ENCODE measurements around the gene SRSF9. TPM values are rescaled to one million over a fixed set of nuclear protein-coding genes. Genes with fewer than 3 reads are reported as not detected.
A peak's percentile ranks its signal among the peaks of the same experiment; 100 is the strongest.
"Not testable (repeated sequence)": the region's sequence is repeated elsewhere in the genome, so short reads cannot be mapped to it uniquely, and the experiment has no call there.

Gene SRSF9
- total RNA-seq, 1 donor from 2014 or later: 92.3 TPM

GRCh38 chr12:120481022-120481767 is 11.6 kb upstream of the SRSF9 start:
- no peak for DNase-seq

DNA sequence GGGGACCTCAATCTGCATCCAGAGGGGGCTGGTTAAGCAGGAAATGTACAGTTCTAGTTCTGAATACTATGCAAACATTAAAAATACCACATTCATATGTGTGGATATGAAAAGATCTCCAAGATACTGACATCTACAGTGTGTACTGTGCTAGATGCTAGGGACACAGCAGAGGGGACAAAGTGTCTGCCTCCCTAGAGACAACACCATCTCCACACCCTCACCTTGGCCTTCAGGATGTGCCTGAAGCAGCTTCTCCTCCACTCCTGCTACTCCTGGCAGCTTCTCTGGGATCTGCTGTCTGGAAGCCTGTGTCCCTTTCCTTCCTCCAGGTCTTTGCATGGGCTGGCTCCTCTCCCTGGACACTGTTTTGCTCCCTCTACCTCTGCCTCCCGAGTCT is 10.7 kb upstream of the SRSF9 start:
- DNase-seq: no peak

- DNase-seq: no peak
Observed at GRCh38 chr12:120479458-120479857, 9.9 kb upstream of the SRSF9 start.

DNA sequence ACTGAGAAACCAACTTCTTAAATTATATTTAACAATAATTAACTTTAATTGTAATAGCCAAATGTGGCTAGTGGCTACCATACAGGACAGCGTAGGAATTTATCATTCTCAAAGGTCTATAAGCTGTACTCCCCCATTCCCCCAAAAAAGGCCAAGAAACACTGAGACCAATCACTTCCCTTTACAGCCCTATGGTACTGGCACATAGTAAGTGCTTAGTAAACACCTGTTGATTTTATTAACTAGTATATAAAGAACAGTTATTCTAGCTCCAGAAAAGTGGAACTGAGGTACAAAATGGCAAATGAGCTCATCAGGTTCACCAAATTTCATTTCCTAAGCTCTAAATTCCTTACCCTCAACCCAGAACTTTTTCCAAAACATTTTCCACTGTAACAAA is 6.1 kb upstream of the SRSF9 start:
- no peak for DNase-seq

DNA sequence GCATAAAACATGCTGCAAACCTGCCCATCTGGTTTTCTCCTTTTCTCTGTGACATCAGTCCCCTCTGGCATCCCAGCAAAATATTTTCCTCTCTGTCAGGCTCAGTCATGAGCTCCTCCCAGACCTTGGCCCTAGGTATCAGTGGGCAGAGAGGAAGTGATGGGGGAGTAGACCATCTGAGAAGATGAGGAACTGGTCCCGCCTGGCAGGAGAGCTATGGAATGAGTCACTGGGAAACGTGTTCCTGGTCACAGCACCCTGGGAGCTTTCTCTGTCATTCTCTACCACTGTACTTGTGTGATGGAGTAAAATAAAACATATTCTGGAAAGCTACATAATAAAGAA is 5.0 kb upstream of the SRSF9 start:
- peak; percentile 56 for DNase-seq

GRCh38 chr12:120473807-120474615 is 4.5 kb upstream of the SRSF9 start:
- DNase-seq: no peak

- DNase-seq: no peak
Observed at GRCh38 chr12:120472521-120472920, 3.0 kb upstream of the SRSF9 start.

GRCh38 chr12:120470150-120470784 is 719 bp upstream of the SRSF9 start:
- peak; percentile 33 for DNase-seq

GRCh38 chr12:120468821-120469449 is 613 bp downstream of the SRSF9 start:
- peak; percentile 74 for DNase-seq

DNA sequence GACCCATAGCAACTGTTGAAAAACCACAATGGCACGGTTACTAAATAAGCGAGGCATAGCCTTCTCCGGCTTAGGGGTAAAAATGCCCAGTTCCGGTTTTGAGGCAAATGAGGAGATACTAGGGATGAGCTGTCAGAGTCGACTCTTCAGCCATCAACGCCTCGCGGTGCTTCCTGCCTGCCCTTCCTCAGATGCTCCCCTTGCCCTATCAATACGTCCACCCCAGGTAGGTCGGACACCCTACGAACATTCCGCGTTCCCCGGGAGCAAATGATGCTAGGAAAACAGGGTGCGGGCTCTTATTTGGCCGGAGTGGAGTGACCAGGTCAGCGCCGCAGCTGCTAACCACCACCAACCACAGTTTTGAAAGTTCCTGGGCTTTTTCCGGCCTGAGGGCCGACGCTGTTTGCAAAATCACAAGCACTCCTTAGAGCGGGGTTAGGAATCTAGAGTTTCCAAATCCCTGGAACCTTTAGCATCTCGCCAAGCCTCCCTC is 1.2 kb downstream of the SRSF9 start:
- peak; percentile 45 for DNase-seq

DNA sequence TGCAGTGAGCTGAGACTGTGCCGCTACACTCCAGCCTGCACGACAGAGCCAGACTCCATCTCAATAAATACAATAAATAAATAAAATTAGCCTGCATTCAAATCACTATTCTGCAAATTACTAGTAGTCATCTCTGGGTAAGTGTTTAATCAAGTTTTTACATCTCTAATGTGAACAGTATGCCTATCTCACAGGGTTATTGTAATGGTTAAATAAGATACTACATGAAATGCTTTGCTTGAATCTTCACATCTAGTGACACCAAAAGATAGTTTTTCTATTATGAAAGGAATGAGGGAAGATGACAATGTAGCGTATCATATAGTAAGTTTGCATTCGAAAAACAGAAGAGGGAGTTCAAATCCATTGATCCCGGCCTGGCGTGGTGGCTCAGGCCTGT is 2.1 kb downstream of the SRSF9 start:
- DNase-seq: no peak

DNA sequence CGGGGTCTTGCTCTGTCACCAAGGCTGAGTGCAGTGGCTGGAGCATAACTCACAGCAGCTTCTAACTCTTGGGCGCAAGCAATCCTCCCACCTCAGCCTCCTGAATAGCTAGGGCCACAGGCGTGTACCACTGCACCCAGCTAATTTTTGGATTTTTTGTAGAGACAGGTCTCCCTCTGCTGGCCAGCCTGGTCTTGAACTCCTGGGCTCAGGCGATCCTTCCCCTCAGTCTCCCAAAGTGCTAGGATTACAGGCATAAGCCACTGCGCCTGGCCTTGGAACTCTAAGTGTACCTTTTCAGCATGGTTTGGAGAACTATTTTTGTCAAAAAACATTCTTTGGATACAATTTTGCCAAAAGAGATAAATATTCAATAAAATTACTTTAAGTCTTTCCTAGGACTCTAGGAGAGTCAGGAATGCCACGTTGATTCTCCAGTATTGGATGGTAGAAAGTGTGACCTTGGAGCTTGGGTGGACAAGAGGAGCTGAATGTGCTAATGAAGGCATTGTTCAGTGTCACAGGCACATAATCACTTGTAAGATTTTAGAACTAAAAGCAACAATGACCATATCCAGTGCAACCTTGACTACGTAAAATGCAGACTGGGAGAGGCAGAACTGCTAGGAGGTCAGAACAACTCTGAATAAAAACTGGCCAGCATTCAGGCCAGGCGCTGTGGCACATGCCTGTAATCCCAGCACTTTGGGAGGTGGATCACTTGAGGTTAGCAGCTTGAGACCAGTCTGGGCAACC is 2.8 kb downstream of the SRSF9 start:
- peak; percentile 53 for DNase-seq

- DNase-seq: no peak
Observed at GRCh38 chr12:120465756-120466155, 3.8 kb downstream of the SRSF9 start.

- no peak for DNase-seq
Observed at GRCh38 chr12:120463712-120464111, 5.8 kb downstream of the SRSF9 start.

- no peak for DNase-seq
Observed at GRCh38 chr12:120462099-120462640, 7.4 kb downstream of the SRSF9 start.

- DNase-seq: no peak
Observed at GRCh38 chr12:120460157-120460556, 9.4 kb downstream of the SRSF9 start.

GRCh38 chr12:120457133-120457532 is 12.4 kb downstream of the SRSF9 start:
- DNase-seq: no peak

DNA sequence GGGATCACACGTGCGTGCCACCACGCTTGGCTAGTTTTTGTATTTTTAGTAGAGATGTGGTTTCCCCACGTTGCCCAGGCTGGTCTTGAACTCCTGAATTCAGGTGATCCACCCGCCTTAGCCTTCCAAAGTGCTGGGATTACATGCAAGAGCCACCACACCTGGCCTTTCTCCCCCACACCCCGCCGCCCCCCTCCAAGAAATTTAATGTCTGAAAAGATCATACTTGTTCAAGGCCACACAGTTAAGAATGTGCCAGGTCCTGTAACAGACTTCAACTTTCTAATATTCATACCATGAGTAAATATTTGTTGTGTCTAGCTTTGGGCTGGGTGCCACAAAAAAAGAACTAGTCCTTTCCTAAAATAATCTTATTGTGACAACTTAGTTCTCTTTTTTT is 14.2 kb downstream of the SRSF9 start:
- no peak for DNase-seq

DNA sequence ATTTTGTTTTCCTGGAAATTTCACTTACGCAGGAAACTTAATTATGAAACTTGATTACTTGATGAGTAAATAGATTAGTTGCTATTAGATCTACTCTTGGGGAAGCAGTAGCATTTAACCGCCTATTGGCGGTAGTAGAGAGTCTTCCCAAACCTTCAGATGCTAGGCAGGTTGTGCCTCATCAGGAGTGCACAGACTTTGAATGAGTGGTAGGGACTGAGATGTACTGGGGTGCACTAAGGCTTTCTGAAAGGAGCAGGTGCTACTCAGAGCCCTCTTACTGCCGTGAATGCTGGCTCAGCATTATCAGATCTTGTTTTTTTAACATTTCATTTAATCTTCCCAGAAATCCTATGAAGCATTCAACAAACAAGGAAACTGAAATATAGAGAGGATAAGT is 15.6 kb downstream of the SRSF9 start:
- no peak for DNase-seq

GRCh38 chr12:120453060-120453750 is 16.3 kb downstream of the SRSF9 start:
- DNase-seq: no peak

DNA sequence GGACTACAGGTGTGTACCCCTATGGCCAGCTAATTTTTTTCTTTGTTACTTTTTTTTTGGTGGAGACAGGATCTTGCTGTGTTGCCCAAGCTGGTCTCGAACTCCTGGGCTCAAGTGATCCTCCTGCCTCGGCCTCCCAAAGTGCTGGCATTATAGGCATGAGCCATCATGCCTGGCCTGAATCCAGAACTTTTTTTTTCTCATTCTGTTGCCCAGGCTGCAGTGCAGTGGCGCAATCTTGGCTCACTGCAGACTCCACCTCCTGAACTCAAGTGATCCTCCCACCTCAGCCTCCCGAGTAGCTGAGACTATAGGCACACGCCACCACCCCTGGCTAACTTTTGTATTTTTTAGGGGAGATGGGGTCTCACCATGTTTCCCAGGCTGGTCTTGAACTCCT is 17.0 kb downstream of the SRSF9 start:
- DNase-seq: not testable (repeated sequence)
